Glutamatergic neuron (in vitro differentiated cells): Measurements from ENCODE around the gene POLR1G. TPM values are rescaled to one million over a fixed set of nuclear protein-coding genes. Genes with fewer than 3 reads are reported as not detected.
A peak's percentile ranks its signal among the peaks of the same experiment; 100 is the strongest.
"Not testable (repeated sequence)": the region's sequence is repeated elsewhere in the genome, so short reads cannot be mapped to it uniquely, and the experiment has no call there.

Experiments
- DNase-seq: peaks from one replicate; pipeline ENCODE4 v3.0.0; 2022
- H3K27ac Mint-ChIP-seq: one replicate; pipeline ENCODE4 v1.8.0; 2020; ENCODE audit warnings: mild to moderate bottlenecking, mixed read lengths, inconsistent platforms; ENCODE audit not compliant: unreplicated experiment
- H3K27me3 Mint-ChIP-seq: one replicate; pipeline ENCODE4 v1.8.0; 2020; ENCODE audit warnings: mild to moderate bottlenecking, moderate library complexity, mixed read lengths, inconsistent platforms; ENCODE audit not compliant: unreplicated experiment
- H3K36me3 Mint-ChIP-seq: one replicate; pipeline ENCODE4 v1.8.0; 2020; ENCODE audit warnings: mild to moderate bottlenecking, mixed read lengths, inconsistent platforms; ENCODE audit not compliant: unreplicated experiment
- H3K4me1 Mint-ChIP-seq: one replicate; pipeline ENCODE4 v1.8.0; 2020; ENCODE audit warnings: mild to moderate bottlenecking, low read depth, mixed read lengths, inconsistent platforms; ENCODE audit not compliant: unreplicated experiment
- H3K4me3 Mint-ChIP-seq: one replicate; pipeline ENCODE4 v1.8.0; 2020; ENCODE audit warnings: mild to moderate bottlenecking, mixed read lengths, inconsistent platforms; ENCODE audit not compliant: unreplicated experiment
- H3K9me3 Mint-ChIP-seq: one replicate; pipeline ENCODE4 v1.8.0; 2020; ENCODE audit warnings: mild to moderate bottlenecking, moderate library complexity, mixed read lengths, inconsistent platforms; ENCODE audit not compliant: unreplicated experiment
- CTCF ChIP-seq: fragments of 200-600 bp; sonication (generic); IDR thresholded peaks from one replicate; pipeline ENCODE4 v1.5.0; 2021; ENCODE audit not compliant: partially characterized antibody, unreplicated experiment
- total RNA-seq: library from RNA; stranded (reverse); fragmentation: NEBNext Ultra II Directional; extraction: Animal tissue kit (Norgen Biotek cat#: 25700); gene quantifications from one replicate; pipeline ENCODE4 v1.2.1, GENCODE V29; 2021; ENCODE audit not compliant: unreplicated experiment

POLR1G gene
- total RNA-seq, 1 donor from 2014 or later: 4.3 TPM

- Mint-ChIP-seq H3K9me3 (peaks cover 8% of the 10 kb centered on the region), H3K4me1 (peaks cover 6% of the 10 kb centered on the region), H3K36me3 (no peaks in the 10 kb centered on the region), H3K27me3 (peaks cover 15% of the 10 kb centered on the region), H3K4me3 (peak overlapping the region; percentile 94), H3K27ac (peak overlapping the region; percentile 98)
- TF ChIP-seq CTCF: no peak
- DNase-seq: no peak
These were observed 18.0 kb downstream of the POLR1G start for GRCh38 chr19:45424191-45425058.

- H3K27ac Mint-ChIP-seq: no peak overlapping the region
- peaks cover 4% of the 10 kb centered on the region for H3K9me3 Mint-ChIP-seq
- no peaks in the 10 kb centered on the region for H3K4me1 Mint-ChIP-seq
- TF ChIP-seq CTCF: peak; percentile 20
- DNase-seq: peak; percentile 57
- H3K36me3 Mint-ChIP-seq: no peaks in the 10 kb centered on the region
- peak overlapping the region; percentile 82 for H3K4me3 Mint-ChIP-seq
- peaks cover 5% of the 10 kb centered on the region for H3K27me3 Mint-ChIP-seq
These were observed 22.2 kb downstream of the POLR1G start for GRCh38 chr19:45428384-45429231.

- H3K27ac Mint-ChIP-seq, H3K9me3 Mint-ChIP-seq, H3K36me3 Mint-ChIP-seq, H3K4me3 Mint-ChIP-seq, H3K4me1 Mint-ChIP-seq, DNase-seq, H3K27me3 Mint-ChIP-seq: not testable (repeated sequence)
These were observed 23.5 kb downstream of the POLR1G start for GRCh38 chr19:45429896-45430295.

- not testable (repeated sequence) for H3K36me3 Mint-ChIP-seq, DNase-seq, H3K4me1 Mint-ChIP-seq, H3K9me3 Mint-ChIP-seq, H3K27ac Mint-ChIP-seq, H3K27me3 Mint-ChIP-seq, H3K4me3 Mint-ChIP-seq
These were observed 24.6 kb downstream of the POLR1G start for GRCh38 chr19:45431008-45431407.

GRCh38 chr19:45432543-45432942 is 26.1 kb downstream of the POLR1G start:
- DNase-seq, H3K9me3 Mint-ChIP-seq, H3K27me3 Mint-ChIP-seq, H3K27ac Mint-ChIP-seq, H3K4me3 Mint-ChIP-seq, H3K36me3 Mint-ChIP-seq, H3K4me1 Mint-ChIP-seq: not testable (repeated sequence)

GRCh38 chr19:45437328-45437727 is 30.9 kb downstream of the POLR1G start:
- DNase-seq: no peak
- H3K27me3 Mint-ChIP-seq: no peaks in the 10 kb centered on the region
- TF ChIP-seq CTCF: no peak
- no peaks in the 10 kb centered on the region for H3K36me3 Mint-ChIP-seq
- H3K9me3 Mint-ChIP-seq: peaks cover 3% of the 10 kb centered on the region
- H3K27ac Mint-ChIP-seq: no peak overlapping the region
- H3K4me1 Mint-ChIP-seq: no peaks in the 10 kb centered on the region
- no peak overlapping the region for H3K4me3 Mint-ChIP-seq
